HL-60 (cell line): ENCODE measurements around the gene IFNAR2.

Experiments
- CTCF ChIP-seq: IDR thresholded peaks from one replicate; pipeline ENCODE4 v1.5.1; 2011; ENCODE audit warnings: low read length, control low read depth, inconsistent platforms; ENCODE audit not compliant: insufficient read depth
- GABPA ChIP-seq: IDR thresholded peaks from 2 replicates; pipeline ENCODE4 v1.6.1; 2012; ENCODE audit warnings: low read depth
- POLR2AphosphoS5 ChIP-seq: IDR thresholded peaks from 2 replicates; pipeline ENCODE4 v1.6.1; 2012; ENCODE audit warnings: low read depth
- REST ChIP-seq: IDR thresholded peaks from 2 replicates; pipeline ENCODE4 v1.6.1; 2012; ENCODE audit warnings: low read depth; ENCODE audit not compliant: insufficient replicate concordance

- no peak for TF ChIP-seq CTCF
- no peak for TF ChIP-seq POLR2AphosphoS5
- no peak for TF ChIP-seq REST
- no peak for TF ChIP-seq GABPA
Observed at GRCh38 chr21:33201956-33202355, 27.8 kb upstream of the IFNAR2 start.
